HG03103 (cell line): ENCODE results near the gene DSG4.

ENCODE experiments used
- ATAC-seq: cut with Tn5 transposase; IDR thresholded peaks from one replicate; pipeline ENCODE4 v1.9.1; 2021; ENCODE audit warnings: low read depth; ENCODE audit not compliant: unreplicated experiment

The DSG4 gene

GRCh38 chr18:31446854-31447253 is 70.3 kb downstream of the DSG4 start:
- ATAC-seq: no peak

- no peak for ATAC-seq
These were observed 71.1 kb downstream of the DSG4 start, which contains the start of gene DSG3 for GRCh38 chr18:31447530-31448191. Gene DSG3 (plus strand): TSS chr18:31447741. CDS start chr18:31447878, 137 bp downstream.

- no peak for ATAC-seq
These were observed 73.8 kb downstream of the DSG4 start for GRCh38 chr18:31450409-31450808.

GRCh38 chr18:31451625-31452024 is 75.0 kb downstream of the DSG4 start:
- no peak for ATAC-seq

- no peak for ATAC-seq
These were observed 77.6 kb downstream of the DSG4 start for GRCh38 chr18:31454066-31454708.
